ENCODE measurements around the gene LYST.

- TF ChIP-seq CTCF (IDR thresholded peaks at IDR 0.05; ENCODE audit: insufficient read depth, low read length, poor library complexity, severe bottlenecking) (no peak), EZH2phosphoT487 (conservative IDR thresholded peaks at IDR 0.05; ENCODE audit: low read length) (no peak)
These were observed 21.5 kb upstream of the LYST start for GRCh38 chr1:235888119-235888643.
